HepG2 (cell line): Measurements from ENCODE around the gene GALNT10. TPM values are rescaled to one million over a fixed set of nuclear protein-coding genes. Genes with fewer than 3 reads are reported as not detected.

Experiments used
- ATAC-seq: fragments of 200-7000 bp; cut with Tn5 transposase; 3 replicates; pipeline ENCODE4 v1.9.1; 2020; ENCODE audit warnings: mild to moderate bottlenecking, moderate library complexity
- BruUV-seq: library from RNA; stranded (reverse); fragments of 400-500 nt; replicated peaks from 2 replicates; lab custom pipeline; 2021; lab: Mats Ljungman, UMichigan
- CTCF ChIA-PET: fragments of 300-600 bp; formaldehyde crosslinking; extraction: SDS; loops from one replicate; lab custom pipeline; 2021; ENCODE audit warnings: low total read pairs, inconsistent platforms, low intra/inter-chr PET ratio; lab: Yijun Ruan, JAX
- POLR2A ChIA-PET: fragments of 350-600 bp; sonication (Branson Sonifier 250); formaldehyde crosslinking; loops from one replicate; lab custom pipeline; 2020; ENCODE audit warnings: antibody characterized with exemption, inconsistent platforms; lab: Yijun Ruan, JAX
- DNase-seq: peaks from one replicate; pipeline ENCODE4 v3.0.0-alpha.2; 2015; ENCODE audit warnings: low spot score
- FAIRE-seq: peaks from 3 replicates; lab custom pipeline; 2011; peaks lifted over from hg19 to GRCh38; lab: Jason Lieb, UNC
- H2AFZ ChIP-seq: one replicate; pipeline ENCODE4 v1.6.1; 2011; ENCODE audit warnings: low read length, inconsistent platforms
- H3K27ac ChIP-seq: fragments of 300-600 bp; 3 replicates; pipeline ENCODE4 v1.8.0; 2011; ENCODE audit warnings: mixed run types, mild to moderate bottlenecking, mixed read lengths, low read length, inconsistent platforms; ENCODE audit not compliant: insufficient read depth; ENCODE audit errors: extremely low read length
- H3K27me3 ChIP-seq, 2 experiments: fragments of 200-600 bp in 1 of 2; 2 replicates in 1 of 2; 3 replicates in 1 of 2; pipeline versions ENCODE4 v1.6.0 to v1.8.0; 2011; ENCODE audit warnings: low read length in 2 of 2, mild to moderate bottlenecking in 2 of 2, moderate library complexity in 2 of 2, inconsistent platforms in 1 of 2; ENCODE audit not compliant: insufficient read depth in 2 of 2, control insufficient read depth in 1 of 2
- H3K36me3 ChIP-seq, 2 experiments: fragments of 200-600 bp in 1 of 2; replicated peaks in 1 of 2; 2 replicates in 1 of 2; 3 replicates in 1 of 2; pipeline versions ENCODE4 v1.5.1 to v1.8.0; 2011; ENCODE audit warnings: low read length in 2 of 2, inconsistent platforms in 1 of 2; ENCODE audit not compliant: insufficient read depth in 2 of 2, control insufficient read depth in 1 of 2
- H3K4me1 ChIP-seq: 2 replicates; pipeline ENCODE4 v1.5.1; 2012; ENCODE audit warnings: low read length, inconsistent platforms; ENCODE audit not compliant: insufficient read depth
- H3K4me2 ChIP-seq: 2 replicates; pipeline ENCODE4 v1.6.0; 2011; ENCODE audit warnings: low read depth, low read length, inconsistent platforms
- H3K4me3 ChIP-seq, 3 experiments: fragments of 200-600 bp in 1 of 3; sonication (generic), shearing (Covaris generic) in 1 of 3; replicated peaks in 1 of 3; 2 replicates each; pipeline ENCODE4 v1.5.1; 2011 to 2016; ENCODE audit warnings: low read length in 3 of 3, inconsistent platforms in 2 of 3, low read depth in 2 of 3, mild to moderate bottlenecking in 2 of 3, control low read depth in 1 of 3, mixed read lengths in 1 of 3; ENCODE audit not compliant: insufficient read depth in 1 of 3
- H3K79me2 ChIP-seq: one replicate; pipeline ENCODE4 v1.6.1; 2011; ENCODE audit warnings: low read length, inconsistent platforms; ENCODE audit not compliant: insufficient read depth
- H3K9ac ChIP-seq: 2 replicates; pipeline ENCODE4 v1.6.0; 2011; ENCODE audit warnings: mild to moderate bottlenecking, low read depth, low read length, inconsistent platforms; ENCODE audit not compliant: insufficient read depth
- H3K9me3 ChIP-seq: 2 replicates; pipeline ENCODE4 v1.5.1; 2012; ENCODE audit warnings: mild to moderate bottlenecking, low read length
- H4K20me1 ChIP-seq: 2 replicates; pipeline ENCODE4 v1.6.0; 2011; ENCODE audit warnings: inconsistent platforms, mild to moderate bottlenecking, low read length, moderate library complexity; ENCODE audit not compliant: insufficient read depth
- BRD4 ChIP-seq: sonication (generic); formaldehyde crosslinking; IDR thresholded peaks from 2 replicates; pipeline ENCODE4 v1.4.0; 2020; ENCODE audit warnings: missing genetic modification reagents
- CEBPB ChIP-seq: IDR thresholded peaks from 2 replicates; pipeline ENCODE4 v1.6.1; 2011; ENCODE audit warnings: low read depth, low read length, improper control_type of control experiment, borderline replicate concordance
- GPBP1L1 ChIP-seq: sonication (generic); formaldehyde crosslinking; IDR thresholded peaks from 2 replicates; pipeline ENCODE4 v1.5.0; 2020; ENCODE audit warnings: mild to moderate bottlenecking, missing genetic modification reagents
- HES4 ChIP-seq: sonication (generic); formaldehyde crosslinking; IDR thresholded peaks from 2 replicates; pipeline ENCODE4 v1.9.0; 2021; ENCODE audit warnings: mild to moderate bottlenecking, missing genetic modification reagents, borderline replicate concordance
- JUN ChIP-seq: sonication (generic); formaldehyde crosslinking; IDR thresholded peaks from 2 replicates; pipeline ENCODE4 v1.4.0; 2020; ENCODE audit warnings: mild to moderate bottlenecking, missing genetic modification reagents
- KAT2B ChIP-seq: fragments of 150-350 bp; IDR thresholded peaks from 2 replicates; pipeline ENCODE4 v1.6.1; 2014; ENCODE audit warnings: low read depth, low read length, borderline replicate concordance
- SAP130 ChIP-seq: IDR thresholded peaks from 2 replicates; pipeline ENCODE4 v1.6.1; 2016; ENCODE audit warnings: low read depth
- TFDP2 ChIP-seq: sonication (generic); formaldehyde crosslinking; IDR thresholded peaks from 2 replicates; pipeline ENCODE4 v1.4.0; 2020; ENCODE audit warnings: missing genetic modification reagents
- ZEB1 ChIP-seq: IDR thresholded peaks from 2 replicates; pipeline ENCODE4 v1.6.1; 2012; ENCODE audit warnings: mild to moderate bottlenecking, low read depth, inconsistent platforms; ENCODE audit not compliant: insufficient replicate concordance
- ZFP36L2 ChIP-seq: sonication (generic); formaldehyde crosslinking; IDR thresholded peaks from 2 replicates; pipeline ENCODE4 v1.4.0; 2020; ENCODE audit warnings: missing genetic modification reagents
- ZMYM3 ChIP-seq: sonication (generic); formaldehyde crosslinking; IDR thresholded peaks from 2 replicates; pipeline ENCODE4 v1.5.1; 2020; ENCODE audit warnings: mild to moderate bottlenecking, missing genetic modification reagents
- ZNF33B ChIP-seq: sonication (generic); formaldehyde crosslinking; IDR thresholded peaks from 2 replicates; pipeline ENCODE4 v1.5.1; 2020; ENCODE audit warnings: mild to moderate bottlenecking, missing genetic modification reagents
- ZNF354B ChIP-seq: sonication (generic); formaldehyde crosslinking; IDR thresholded peaks from 2 replicates; pipeline ENCODE4 v1.8.0; 2022; ENCODE audit warnings: mild to moderate bottlenecking, missing genetic modification reagents
- ZNF543 ChIP-seq: sonication (generic); formaldehyde crosslinking; IDR thresholded peaks from 2 replicates; pipeline ENCODE4 v1.4.0; 2020; ENCODE audit warnings: mild to moderate bottlenecking, missing genetic modification reagents
- ZNF547 ChIP-seq: sonication (generic); formaldehyde crosslinking; IDR thresholded peaks from 2 replicates; pipeline ENCODE4 v1.5.1; 2020; ENCODE audit warnings: mild to moderate bottlenecking, missing genetic modification reagents
- WGBS: methylation state at CpG from one replicate; pipeline ENCODE4 v1.1.6; 2017; ENCODE audit warnings: low lambda C conversion rate; 5-methylcytosine and 5-hydroxymethylcytosine counted together
- in situ Hi-C: cut with HindIII; loops from 2 replicates; pipeline ENCODE4 v1.10.0; 2017; ENCODE audit warnings: low pct_unique_long_range_greater_than_20kb; ENCODE audit not compliant: extremely low pct_ligation_motif_present
- intact Hi-C: fragments of 100-400 bp; cut with micrococcal nuclease; formaldehyde crosslinking; loops from one replicate; pipeline ENCODE4 v1.10.0; 2022; ENCODE audit not compliant: unreplicated experiment
- polyA plus RNA-seq, 8 experiments: library from polyadenylated mRNA; depleted of rRNA in 3 of 8; stranded (reverse) in 7 of 8; unstranded in 1 of 8; fragments of >200 nt; fragmentation: Illumina TruSeq in 4 of 8; extraction: Trizol in 4 of 8; gene quantifications; 2 replicates each; pipeline versions ENCODE4 v1.2.1 to v1.2.3, GENCODE V29; 2011 to 2016; ENCODE audit warnings: low read depth in 4 of 8, missing spikeins in 1 of 8, mixed read lengths in 1 of 8; ENCODE audit not compliant: insufficient read depth in 1 of 8
- total RNA-seq, 5 experiments: library from RNA; depleted of rRNA; stranded (reverse); fragments of >200 nt; fragmentation: Illumina TruSeq; extraction: Trizol; gene quantifications; 2 replicates each; pipeline ENCODE4 v1.2.3, GENCODE V29; 2016; ENCODE audit warnings: low read depth in 1 of 5
- TF ChIP-seq, protein P1 (sequence below): sonication (generic); formaldehyde crosslinking; conservative IDR thresholded peaks from 2 replicates; pipeline ENCODE4 v1.4.0; 2020; ENCODE audit warnings: mild to moderate bottlenecking, missing genetic modification reagents, moderate library complexity
- TF ChIP-seq, protein P2 (sequence below): IDR thresholded peaks from 2 replicates; pipeline ENCODE4 v1.6.1; 2016; ENCODE audit warnings: low read depth, borderline replicate concordance
- TF ChIP-seq, protein P3 (sequence below): sonication (generic); formaldehyde crosslinking; IDR thresholded peaks from 2 replicates; pipeline ENCODE4 v1.5.1; 2020; ENCODE audit warnings: mild to moderate bottlenecking, moderate library complexity, missing genetic modification reagents

Gene GALNT10
- total and polyA plus RNA-seq, 2 of the 13 experiments (the other 11 are each of a cell fraction or from before 2014, with no cell fraction given) = 8.1 to 11.2 TPM

- in situ Hi-C loops (no loop called here), intact Hi-C loops (no loop called here)
- H3K9me3 ChIP-seq = no peaks in the 10 kb centered on the region
- H3K4me2 ChIP-seq = no peak overlapping the region
- POLR2A ChIA-PET = interaction anchor here (1.5 kb wide), 1 partner anchor 10 kb away, joined by 4 read pairs; no protein-coding TSS in a partner anchor
- DNase-seq = no peak
- no peaks in the 10 kb centered on the region for H3K27me3 ChIP-seq
- no peak overlapping the region for H3K27ac ChIP-seq
- CTCF ChIA-PET = no interaction called here
- no peak overlapping the region for H3K4me3 ChIP-seq
- no peak for ATAC-seq
- H4K20me1 ChIP-seq = no peaks in the 10 kb centered on the region
- BruUV-seq = no TSS peak
- H2AFZ ChIP-seq = no peak overlapping the region
- H3K36me3 ChIP-seq = no peaks in the 10 kb centered on the region
- H3K4me1 ChIP-seq = peaks cover 73% of the 10 kb centered on the region
- WGBS = 68% methylated on average over 4 of the region's 4 CpGs
- H3K79me2 ChIP-seq = no peaks in the 10 kb centered on the region
- H3K9ac ChIP-seq = no peak overlapping the region
- FAIRE-seq = no peak
- TF ChIP-seq, protein P1, sequence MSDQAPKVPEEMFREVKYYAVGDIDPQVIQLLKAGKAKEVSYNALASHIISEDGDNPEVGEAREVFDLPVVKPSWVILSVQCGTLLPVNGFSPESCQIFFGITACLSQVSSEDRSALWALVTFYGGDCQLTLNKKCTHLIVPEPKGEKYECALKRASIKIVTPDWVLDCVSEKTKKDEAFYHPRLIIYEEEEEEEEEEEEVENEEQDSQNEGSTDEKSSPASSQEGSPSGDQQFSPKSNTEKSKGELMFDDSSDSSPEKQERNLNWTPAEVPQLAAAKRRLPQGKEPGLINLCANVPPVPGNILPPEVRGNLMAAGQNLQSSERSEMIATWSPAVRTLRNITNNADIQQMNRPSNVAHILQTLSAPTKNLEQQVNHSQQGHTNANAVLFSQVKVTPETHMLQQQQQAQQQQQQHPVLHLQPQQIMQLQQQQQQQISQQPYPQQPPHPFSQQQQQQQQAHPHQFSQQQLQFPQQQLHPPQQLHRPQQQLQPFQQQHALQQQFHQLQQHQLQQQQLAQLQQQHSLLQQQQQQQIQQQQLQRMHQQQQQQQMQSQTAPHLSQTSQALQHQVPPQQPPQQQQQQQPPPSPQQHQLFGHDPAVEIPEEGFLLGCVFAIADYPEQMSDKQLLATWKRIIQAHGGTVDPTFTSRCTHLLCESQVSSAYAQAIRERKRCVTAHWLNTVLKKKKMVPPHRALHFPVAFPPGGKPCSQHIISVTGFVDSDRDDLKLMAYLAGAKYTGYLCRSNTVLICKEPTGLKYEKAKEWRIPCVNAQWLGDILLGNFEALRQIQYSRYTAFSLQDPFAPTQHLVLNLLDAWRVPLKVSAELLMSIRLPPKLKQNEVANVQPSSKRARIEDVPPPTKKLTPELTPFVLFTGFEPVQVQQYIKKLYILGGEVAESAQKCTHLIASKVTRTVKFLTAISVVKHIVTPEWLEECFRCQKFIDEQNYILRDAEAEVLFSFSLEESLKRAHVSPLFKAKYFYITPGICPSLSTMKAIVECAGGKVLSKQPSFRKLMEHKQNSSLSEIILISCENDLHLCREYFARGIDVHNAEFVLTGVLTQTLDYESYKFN (CRISPR knock-in tag) = no peak
- TF ChIP-seq, protein P2, sequence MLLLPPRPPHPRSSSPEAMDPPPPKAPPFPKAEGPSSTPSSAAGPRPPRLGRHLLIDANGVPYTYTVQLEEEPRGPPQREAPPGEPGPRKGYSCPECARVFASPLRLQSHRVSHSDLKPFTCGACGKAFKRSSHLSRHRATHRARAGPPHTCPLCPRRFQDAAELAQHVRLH (CRISPR knock-in tag) = no peak
- TF ChIP-seq ZNF354B (CRISPR knock-in tag) (no peak), CEBPB (no peak), ZFP36L2 (no peak), JUN (no peak), ZNF543 (CRISPR knock-in tag) (no peak), HES4 (CRISPR knock-in tag) (no peak), GPBP1L1 (no peak), ZMYM3 (CRISPR knock-in tag) (no peak), TFDP2 (CRISPR knock-in tag) (no peak), ZEB1 (no peak), SAP130 (CRISPR knock-in tag) (no peak), KAT2B (no peak), ZNF33B (CRISPR knock-in tag) (no peak), ZNF547 (CRISPR knock-in tag) (no peak), BRD4 (no peak)
- TF ChIP-seq, protein P3, sequence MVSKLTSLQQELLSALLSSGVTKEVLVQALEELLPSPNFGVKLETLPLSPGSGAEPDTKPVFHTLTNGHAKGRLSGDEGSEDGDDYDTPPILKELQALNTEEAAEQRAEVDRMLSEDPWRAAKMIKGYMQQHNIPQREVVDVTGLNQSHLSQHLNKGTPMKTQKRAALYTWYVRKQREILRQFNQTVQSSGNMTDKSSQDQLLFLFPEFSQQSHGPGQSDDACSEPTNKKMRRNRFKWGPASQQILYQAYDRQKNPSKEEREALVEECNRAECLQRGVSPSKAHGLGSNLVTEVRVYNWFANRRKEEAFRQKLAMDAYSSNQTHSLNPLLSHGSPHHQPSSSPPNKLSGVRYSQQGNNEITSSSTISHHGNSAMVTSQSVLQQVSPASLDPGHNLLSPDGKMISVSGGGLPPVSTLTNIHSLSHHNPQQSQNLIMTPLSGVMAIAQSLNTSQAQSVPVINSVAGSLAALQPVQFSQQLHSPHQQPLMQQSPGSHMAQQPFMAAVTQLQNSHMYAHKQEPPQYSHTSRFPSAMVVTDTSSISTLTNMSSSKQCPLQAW = no peak
These were observed 165.6 kb downstream of the GALNT10 start for GRCh38 chr5:154356020-154356655.
